CD4-positive, alpha-beta T cell (primary cell): ENCODE results near the gene ZNF860. TPM values are rescaled to one million over a fixed set of nuclear protein-coding genes. Genes with fewer than 3 reads are reported as not detected.

Experiments used
- ATAC-seq: fragments of 200-7000 bp; cut with Tn5 transposase; one replicate; pipeline ENCODE4 v1.10.0; 2022; ENCODE audit warnings: mild to moderate bottlenecking; ENCODE audit not compliant: poor library complexity
- CTCF ChIA-PET: fragments of 350-600 bp; sonication (Branson Sonifier 250); formaldehyde crosslinking; loops from one replicate; lab custom pipeline; 2021; ENCODE audit warnings: antibody characterized with exemption, inconsistent platforms; lab: Charles Lee
- POLR2A ChIA-PET: fragments of 350-600 bp; sonication (Branson Sonifier 250); formaldehyde crosslinking; loops from one replicate; lab custom pipeline; 2021; ENCODE audit warnings: antibody characterized with exemption, inconsistent platforms; lab: Charles Lee
- DNase-seq, 14 experiments: peaks; one replicate each; pipeline ENCODE4 v3.0.0-alpha.2; 2013 to 2020; ENCODE audit warnings: mixed read lengths in 2 of 14
- H3K27ac ChIP-seq, 2 donors: one replicate each; pipeline versions ENCODE4 v1.5.1 to v1.7.0; 2013; ENCODE audit warnings: low read length in 2 of 2, low read depth in 1 of 2, mild to moderate bottlenecking in 1 of 2
- H3K27me3 ChIP-seq, 2 experiments: 1 replicate in 1 of 2; 2 replicates in 1 of 2; pipeline versions ENCODE4 v1.6.1 to v1.7.0; 2013; ENCODE audit warnings: low read length in 2 of 2, control low read depth in 1 of 2, mild to moderate bottlenecking in 1 of 2, moderate library complexity in 1 of 2; ENCODE audit not compliant: insufficient read depth in 2 of 2, control insufficient read depth in 1 of 2
- H3K36me3 ChIP-seq: one replicate; pipeline ENCODE4 v1.6.1; 2013; ENCODE audit warnings: low read length, control low read depth; ENCODE audit not compliant: insufficient read depth
- H3K4me1 ChIP-seq: one replicate; pipeline ENCODE4 v1.6.1; 2013; ENCODE audit warnings: low read length, control low read depth; ENCODE audit not compliant: insufficient read depth
- H3K4me3 ChIP-seq: one replicate; pipeline ENCODE4 v1.5.1; 2013; ENCODE audit warnings: mild to moderate bottlenecking, low read length, moderate library complexity
- H3K9me3 ChIP-seq, 2 experiments: 1 replicate in 1 of 2; 2 replicates in 1 of 2; pipeline versions ENCODE4 v1.6.1 to v1.7.0; 2013; ENCODE audit warnings: low read length in 2 of 2, mild to moderate bottlenecking in 2 of 2, control low read depth in 1 of 2, moderate library complexity in 1 of 2; ENCODE audit not compliant: control insufficient read depth in 1 of 2, insufficient read depth in 1 of 2
- H3K27ac Mint-ChIP-seq: one replicate; pipeline ENCODE4 v1.8.0; 2020; ENCODE audit warnings: mixed read lengths
- H3K27me3 Mint-ChIP-seq: one replicate; pipeline ENCODE4 v1.8.0; 2021; ENCODE audit warnings: mixed read lengths
- H3K36me3 Mint-ChIP-seq: one replicate; pipeline ENCODE4 v1.8.0; 2021; ENCODE audit warnings: low read depth, mixed read lengths
- H3K4me1 Mint-ChIP-seq: one replicate; pipeline ENCODE4 v1.8.0; 2021; ENCODE audit warnings: low read depth, mixed read lengths
- H3K4me3 Mint-ChIP-seq: one replicate; pipeline ENCODE4 v1.8.0; 2020; ENCODE audit warnings: mild to moderate bottlenecking, mixed read lengths
- H3K9me3 Mint-ChIP-seq: one replicate; pipeline ENCODE4 v1.8.0; 2020; ENCODE audit warnings: mixed read lengths
- CTCF ChIP-seq: fragments of 200-600 bp; IDR thresholded peaks from one replicate; pipeline ENCODE4 v1.8.0; 2022; ENCODE audit warnings: antibody characterized with exemption, mild to moderate bottlenecking
- intact Hi-C, 2 experiments: fragments of 100-400 bp; cut with DNase I in 1 of 2; cut with micrococcal nuclease in 1 of 2; formaldehyde crosslinking; loops; one replicate each; pipeline versions ENCODE4 v1.15.1 to v1.9.0; 2023 to 2025; cut with DNase I, micrococcal nuclease
- total RNA-seq, 174 experiments: library from RNA in 2 of 174; stranded (reverse) in 2 of 174; gene quantifications; one replicate each; pipeline ENCODE4 v1.2.3 and lab custom pipeline; 2021 to 2026

ZNF860 gene
- total RNA-seq, 2 experiments from 2014 or later, result not detected

- ChIA-PET CTCF (no interaction called here), POLR2A (no interaction called here)
- Mint-ChIP-seq H3K4me3 (no peak overlapping the region), H3K9me3 (no peaks in the 10 kb centered on the region), H3K36me3 (no peaks in the 10 kb centered on the region), H3K27ac (no peak overlapping the region), H3K27me3 (peaks cover 6% of the 10 kb centered on the region), H3K4me1 (no peaks in the 10 kb centered on the region)
- no peak overlapping the region for H3K27ac ChIP-seq
- intact Hi-C loops, result no loop called here
- peaks cover under 1 to 4% of the 10 kb centered on the region in 2 experiments for H3K27me3 ChIP-seq
- no peaks in the 10 kb centered on the region for H3K36me3 ChIP-seq
- no peak overlapping the region for H3K4me3 ChIP-seq
- no peak for ATAC-seq
- H3K4me1 ChIP-seq, result no peaks in the 10 kb centered on the region
- H3K9me3 ChIP-seq, result no peaks in the 10 kb centered on the region
- no peak for DNase-seq
- no peak for TF ChIP-seq CTCF
These were observed 35.0 kb upstream of the ZNF860 start for GRCh38 chr3:31946484-31947081.

GRCh38 chr3:31947162-31947561, 34.4 kb upstream of the ZNF860 start:
- Histone ChIP-seq H3K27me3 (peaks cover 0 to 4% of the 10 kb centered on the region in 2 experiments), H3K27ac (no peak overlapping the region), H3K4me3 (no peak overlapping the region), H3K9me3 (no peaks in the 10 kb centered on the region), H3K4me1 (no peaks in the 10 kb centered on the region), H3K36me3 (no peaks in the 10 kb centered on the region)
- no peak overlapping the region for H3K4me3 Mint-ChIP-seq
- no peaks in the 10 kb centered on the region for H3K9me3 Mint-ChIP-seq
- ATAC-seq, result no peak
- H3K4me1 Mint-ChIP-seq, result no peaks in the 10 kb centered on the region
- TF ChIP-seq CTCF, result no peak
- no peak for DNase-seq
- CTCF ChIA-PET, result no interaction called here
- POLR2A ChIA-PET, result no interaction called here
- H3K27me3 Mint-ChIP-seq, result peaks cover 10% of the 10 kb centered on the region
- no peaks in the 10 kb centered on the region for H3K36me3 Mint-ChIP-seq
- intact Hi-C loops, result no loop called here
- no peak overlapping the region for H3K27ac Mint-ChIP-seq

- no peak for TF ChIP-seq CTCF
- ATAC-seq (no peak), DNase-seq (no peak)
- Mint-ChIP-seq H3K36me3 (no peaks in the 10 kb centered on the region), H3K9me3 (no peaks in the 10 kb centered on the region), H3K27me3 (peaks cover 13% of the 10 kb centered on the region), H3K4me1 (no peaks in the 10 kb centered on the region), H3K27ac (no peak overlapping the region), H3K4me3 (no peak overlapping the region)
- ChIA-PET CTCF (no interaction called here), POLR2A (no interaction called here)
- H3K36me3 ChIP-seq, result no peaks in the 10 kb centered on the region
- H3K27me3 ChIP-seq, result peaks cover 0 to 4% of the 10 kb centered on the region in 2 experiments
- H3K27ac ChIP-seq, result no peak overlapping the region
- H3K9me3 ChIP-seq, result no peaks in the 10 kb centered on the region
- intact Hi-C loops, result no loop called here
- H3K4me1 ChIP-seq, result no peaks in the 10 kb centered on the region
- no peak overlapping the region for H3K4me3 ChIP-seq
These were observed 33.9 kb upstream of the ZNF860 start for GRCh38 chr3:31947671-31948091.
